Endometrial microvascular endothelial cells (primary cell): Measurements from ENCODE around the gene NEK1. TPM values are rescaled to one million over a fixed set of nuclear protein-coding genes. Genes with fewer than 3 reads are reported as not detected.
"Not testable (repeated sequence)": the region's sequence is repeated elsewhere in the genome, so short reads cannot be mapped to it uniquely, and the experiment has no call there.

Experiments used
- in situ Hi-C: cut with HindIII; loops from 2 replicates; pipeline ENCODE4 v1.10.0; 2017; ENCODE audit warnings: low sequenced_read_pairs, low pct_unique_long_range_greater_than_20kb; ENCODE audit errors: inconsistent ontology term
- total RNA-seq: library from RNA; depleted of rRNA; stranded (reverse); fragments of >200 nt; gene quantifications from one replicate; pipeline ENCODE4 v1.2.3, GENCODE V29; 2015; ENCODE audit errors: inconsistent ontology term

NEK1 gene
- total RNA-seq, 1 donor from 2014 or later: 4.4 TPM

GRCh38 chr4:169612871-169613859 lies 782 bp upstream of the NEK1 start:
- in situ Hi-C loops: no loop called here

GRCh38 chr4:169611157-169611556 lies 1.2 kb downstream of the NEK1 start:
- in situ Hi-C loops: no loop called here

GRCh38 chr4:169604903-169605331 lies 7.5 kb downstream of the NEK1 start:
- in situ Hi-C loops: no loop called here

GRCh38 chr4:169604131-169604900 lies 8.1 kb downstream of the NEK1 start:
- in situ Hi-C loops: no loop called here

- in situ Hi-C loops: no loop called here
Measured at GRCh38 chr4:169603312-169603711, 9.1 kb downstream of the NEK1 start.

- in situ Hi-C loops: no loop called here
Measured at GRCh38 chr4:169601016-169601771, 11.2 kb downstream of the NEK1 start.

GRCh38 chr4:169594560-169595195 lies 17.7 kb downstream of the NEK1 start:
- in situ Hi-C loops: no loop called here

GRCh38 chr4:169593050-169593560 lies 19.3 kb downstream of the NEK1 start:
- in situ Hi-C loops: no loop called here

- in situ Hi-C loops: no loop called here
Measured at GRCh38 chr4:169583563-169583962, 28.8 kb downstream of the NEK1 start.

GRCh38 chr4:169582706-169583105 lies 29.7 kb downstream of the NEK1 start:
- in situ Hi-C loops: no loop called here

GRCh38 chr4:169582203-169582602 lies 30.2 kb downstream of the NEK1 start:
- in situ Hi-C loops: no loop called here

- in situ Hi-C loops: no loop called here
Measured at GRCh38 chr4:169573889-169574288, 38.5 kb downstream of the NEK1 start.

GRCh38 chr4:169571435-169571834 lies 40.9 kb downstream of the NEK1 start:
- in situ Hi-C loops: no loop called here

GRCh38 chr4:169571012-169571411 lies 41.4 kb downstream of the NEK1 start:
- in situ Hi-C loops: not testable (repeated sequence)

- in situ Hi-C loops: not testable (repeated sequence)
Measured at GRCh38 chr4:169570266-169570665, 42.1 kb downstream of the NEK1 start.

GRCh38 chr4:169569188-169569587 lies 43.2 kb downstream of the NEK1 start:
- in situ Hi-C loops: not testable (repeated sequence)

GRCh38 chr4:169567916-169568315 lies 44.5 kb downstream of the NEK1 start:
- in situ Hi-C loops: no loop called here

- in situ Hi-C loops: no loop called here
Measured at GRCh38 chr4:169566021-169566818, 46.2 kb downstream of the NEK1 start.
